Adrenal gland (tissue), 5 donors: ENCODE measurements around the gene ACBD6.

ENCODE experiments used
- POLR2A ChIP-seq, 2 donors: fragments of 450-650 bp; IDR thresholded peaks; one replicate each; pipeline ENCODE4 v1.6.1; 2017; ENCODE audit warnings: antibody characterized with exemption in 2 of 2, mild to moderate bottlenecking in 2 of 2, moderate library complexity in 1 of 2
- TF ChIP-seq, protein P1 (sequence below), 6 experiments: fragments of 450-650 bp in 4 of 6; fragments of 200-600 bp in 2 of 6; sonication (generic) in 1 of 6; IDR thresholded peaks; 1 replicate in 5 of 6; 2 replicates in 1 of 6; pipeline versions ENCODE4 v1.5.1 to v1.8.0; 2016 to 2021; ENCODE audit warnings: antibody characterized with exemption in 6 of 6, mild to moderate bottlenecking in 2 of 6, moderate library complexity in 1 of 6
- donor health status: DM: no; HTN: no; CAD: no.

DNA sequence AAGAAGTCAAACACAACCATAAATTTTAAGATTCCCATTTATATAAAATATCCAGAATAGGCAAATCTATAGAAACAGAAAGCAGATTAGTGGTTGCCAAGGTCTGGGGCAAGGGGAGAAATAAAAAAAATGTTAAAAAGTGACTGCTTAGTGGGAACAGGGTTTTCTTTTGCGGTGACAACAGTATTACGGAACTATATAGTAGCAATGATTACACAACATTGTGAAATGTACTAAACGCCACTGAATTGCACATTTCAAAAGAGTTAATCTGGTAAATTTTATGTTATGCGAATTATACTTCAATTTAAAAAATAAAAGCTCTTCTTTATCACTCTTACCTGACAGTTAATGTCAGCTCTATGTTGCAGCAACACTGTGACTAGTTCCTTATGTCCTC, 105.2 kb downstream of the ACBD6 start:
- TF ChIP-seq, protein P1, sequence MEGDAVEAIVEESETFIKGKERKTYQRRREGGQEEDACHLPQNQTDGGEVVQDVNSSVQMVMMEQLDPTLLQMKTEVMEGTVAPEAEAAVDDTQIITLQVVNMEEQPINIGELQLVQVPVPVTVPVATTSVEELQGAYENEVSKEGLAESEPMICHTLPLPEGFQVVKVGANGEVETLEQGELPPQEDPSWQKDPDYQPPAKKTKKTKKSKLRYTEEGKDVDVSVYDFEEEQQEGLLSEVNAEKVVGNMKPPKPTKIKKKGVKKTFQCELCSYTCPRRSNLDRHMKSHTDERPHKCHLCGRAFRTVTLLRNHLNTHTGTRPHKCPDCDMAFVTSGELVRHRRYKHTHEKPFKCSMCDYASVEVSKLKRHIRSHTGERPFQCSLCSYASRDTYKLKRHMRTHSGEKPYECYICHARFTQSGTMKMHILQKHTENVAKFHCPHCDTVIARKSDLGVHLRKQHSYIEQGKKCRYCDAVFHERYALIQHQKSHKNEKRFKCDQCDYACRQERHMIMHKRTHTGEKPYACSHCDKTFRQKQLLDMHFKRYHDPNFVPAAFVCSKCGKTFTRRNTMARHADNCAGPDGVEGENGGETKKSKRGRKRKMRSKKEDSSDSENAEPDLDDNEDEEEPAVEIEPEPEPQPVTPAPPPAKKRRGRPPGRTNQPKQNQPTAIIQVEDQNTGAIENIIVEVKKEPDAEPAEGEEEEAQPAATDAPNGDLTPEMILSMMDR (IDR thresholded peaks at IDR 0.05) = no peak
- no peak for TF ChIP-seq POLR2A (IDR thresholded peaks at IDR 0.05)
